HuH-7.5 (cell line): ENCODE results near the gene ABL2.
"Not testable (repeated sequence)": the region's sequence is repeated elsewhere in the genome, so short reads cannot be mapped to it uniquely, and the experiment has no call there.

Experiments
- DNase-seq: peaks from one replicate; pipeline ENCODE4 v3.0.0; 2011; ENCODE audit warnings: low spot score

Gene ABL2

GRCh38 chr1:179229214-179230140 lies at the start of gene ABL2:
TSS of gene ABL2 (minus strand) at chr1:179229677. CDS start at chr1:179229397, 280 bp downstream.
- peak; percentile 58 for DNase-seq

GRCh38 chr1:179278920-179279319 lies 49.4 kb upstream of the ABL2 start:
- DNase-seq: no peak

- not testable (repeated sequence) for DNase-seq
These were observed 44.9 kb upstream of the ABL2 start for GRCh38 chr1:179274424-179274823.

GRCh38 chr1:179269071-179269470 lies 39.6 kb upstream of the ABL2 start:
- DNase-seq: no peak

GRCh38 chr1:179264507-179264906 lies 35.0 kb upstream of the ABL2 start:
- DNase-seq: no peak

- DNase-seq: no peak
These were observed 33.6 kb upstream of the ABL2 start for GRCh38 chr1:179263121-179263520.

GRCh38 chr1:179262183-179262582 lies 32.7 kb upstream of the ABL2 start:
- no peak for DNase-seq

GRCh38 chr1:179253286-179253972 lies 24.0 kb upstream of the ABL2 start:
- no peak for DNase-seq

- no peak for DNase-seq
These were observed 23.1 kb upstream of the ABL2 start for GRCh38 chr1:179252606-179253005.

GRCh38 chr1:179251675-179252074 lies 22.2 kb upstream of the ABL2 start:
- peak; percentile 19 for DNase-seq

- DNase-seq: no peak
These were observed 18.4 kb upstream of the ABL2 start for GRCh38 chr1:179247923-179248322.

- DNase-seq: not testable (repeated sequence)
These were observed 15.9 kb upstream of the ABL2 start for GRCh38 chr1:179245426-179245825.

- DNase-seq: no peak
These were observed 12.1 kb upstream of the ABL2 start for GRCh38 chr1:179241530-179242097.

GRCh38 chr1:179237222-179237621 lies 7.7 kb upstream of the ABL2 start:
- DNase-seq: no peak

GRCh38 chr1:179234863-179235262 lies 5.4 kb upstream of the ABL2 start:
- DNase-seq: no peak

- DNase-seq: no peak
These were observed 2.4 kb upstream of the ABL2 start for GRCh38 chr1:179231923-179232322.

- no peak for DNase-seq
These were observed 1.2 kb upstream of the ABL2 start for GRCh38 chr1:179230721-179231120.

GRCh38 chr1:179230251-179230650 lies 774 bp upstream of the ABL2 start:
- no peak for DNase-seq

GRCh38 chr1:179228783-179229213 lies 679 bp downstream of the ABL2 start:
- DNase-seq: peak; percentile 45

- no peak for DNase-seq
These were observed 2.7 kb downstream of the ABL2 start for GRCh38 chr1:179226738-179227137.

- not testable (repeated sequence) for DNase-seq
These were observed 5.0 kb downstream of the ABL2 start for GRCh38 chr1:179224466-179224865.

GRCh38 chr1:179221121-179221520 lies 8.4 kb downstream of the ABL2 start:
- not testable (repeated sequence) for DNase-seq
